NCI-H2171 treated with DMSO at 0.1 percent for 48 hours (cell line): Measurements from ENCODE around the gene ARV1.
"Not testable (repeated sequence)": the region's sequence is repeated elsewhere in the genome, so short reads cannot be mapped to it uniquely, and the experiment has no call there.

Experiments
- DNase-seq: peaks from one replicate; lab custom pipeline; 2025; lab: John Stamatoyannopoulos, UW

The ARV1 gene

DNA sequence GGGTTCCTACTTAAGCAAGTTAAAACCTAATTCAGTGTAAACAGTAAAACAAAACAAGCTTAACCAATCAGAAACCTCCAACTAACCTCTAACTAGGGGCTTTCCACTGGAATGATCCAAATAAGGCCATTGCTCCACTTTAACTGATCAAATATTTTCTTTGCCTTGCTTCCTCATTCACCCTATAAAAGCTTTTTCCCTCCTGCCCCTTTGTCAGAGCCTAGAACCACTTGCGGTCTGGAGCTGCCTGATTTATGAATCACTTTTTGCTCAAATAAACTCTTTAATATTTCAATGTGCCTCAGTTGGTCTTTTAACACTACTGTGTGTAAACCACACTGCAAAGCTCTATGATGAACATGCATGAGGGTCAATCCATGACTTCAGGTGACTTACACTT lies 65.7 kb downstream of the ARV1 start:
- no peak for DNase-seq

DNA sequence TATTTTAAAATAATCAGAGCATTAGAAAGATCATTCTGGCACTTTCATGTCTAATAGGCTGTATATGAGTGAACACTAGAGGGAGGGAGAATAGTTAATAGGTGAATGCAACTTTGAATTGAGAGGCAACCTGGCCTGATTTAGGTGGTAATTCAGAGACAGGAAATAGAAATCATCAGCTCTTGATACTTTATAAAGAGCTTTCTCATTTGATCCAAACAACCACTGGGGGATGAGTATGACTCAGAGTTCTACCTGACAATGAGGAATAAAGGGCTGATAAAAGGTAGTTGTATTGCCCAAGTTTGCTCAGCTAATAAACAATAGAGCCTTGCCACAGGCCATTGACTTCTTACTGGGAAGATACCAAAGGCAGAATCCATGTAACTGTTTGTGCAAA lies 66.4 kb downstream of the ARV1 start:
- DNase-seq = no peak

DNA sequence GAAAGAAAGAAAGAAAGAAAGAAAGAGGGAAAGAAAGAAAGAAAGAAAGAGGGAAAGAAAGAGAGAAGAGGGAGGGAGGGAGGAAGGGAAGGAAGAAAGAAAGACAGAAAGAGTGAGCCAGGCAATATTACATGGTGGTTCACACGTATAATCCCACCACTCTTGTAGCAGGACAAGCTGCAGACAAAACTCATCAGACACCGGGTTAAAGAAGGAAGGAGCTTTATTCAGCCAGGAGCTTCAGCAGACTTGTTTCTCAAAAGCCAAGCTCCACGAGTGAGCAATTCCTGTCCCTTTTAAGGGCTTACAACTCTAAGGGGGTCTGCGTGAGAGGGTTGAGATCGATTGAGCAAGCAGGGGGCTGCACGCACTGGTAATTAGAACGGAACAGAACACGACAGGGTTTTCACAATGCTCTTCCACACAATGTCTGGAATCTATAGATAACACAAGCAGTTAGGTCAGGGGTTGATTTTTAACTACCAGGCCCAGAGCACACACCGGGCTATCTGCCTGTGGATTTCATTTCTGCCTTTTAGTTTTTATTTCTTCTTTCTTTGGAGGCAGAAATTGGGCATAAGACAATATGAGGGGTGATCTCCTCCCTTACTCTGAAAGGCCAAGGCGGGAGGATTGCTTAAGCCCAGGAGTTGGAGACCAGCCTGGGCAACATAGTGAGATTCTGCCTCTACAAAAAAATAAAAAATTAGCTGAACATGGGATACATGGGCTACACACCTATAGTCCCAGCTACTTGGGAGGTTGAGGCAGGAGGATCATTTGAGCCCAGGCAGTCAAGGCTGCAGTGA lies 67.2 kb downstream of the ARV1 start:
- DNase-seq = not testable (repeated sequence)

DNA sequence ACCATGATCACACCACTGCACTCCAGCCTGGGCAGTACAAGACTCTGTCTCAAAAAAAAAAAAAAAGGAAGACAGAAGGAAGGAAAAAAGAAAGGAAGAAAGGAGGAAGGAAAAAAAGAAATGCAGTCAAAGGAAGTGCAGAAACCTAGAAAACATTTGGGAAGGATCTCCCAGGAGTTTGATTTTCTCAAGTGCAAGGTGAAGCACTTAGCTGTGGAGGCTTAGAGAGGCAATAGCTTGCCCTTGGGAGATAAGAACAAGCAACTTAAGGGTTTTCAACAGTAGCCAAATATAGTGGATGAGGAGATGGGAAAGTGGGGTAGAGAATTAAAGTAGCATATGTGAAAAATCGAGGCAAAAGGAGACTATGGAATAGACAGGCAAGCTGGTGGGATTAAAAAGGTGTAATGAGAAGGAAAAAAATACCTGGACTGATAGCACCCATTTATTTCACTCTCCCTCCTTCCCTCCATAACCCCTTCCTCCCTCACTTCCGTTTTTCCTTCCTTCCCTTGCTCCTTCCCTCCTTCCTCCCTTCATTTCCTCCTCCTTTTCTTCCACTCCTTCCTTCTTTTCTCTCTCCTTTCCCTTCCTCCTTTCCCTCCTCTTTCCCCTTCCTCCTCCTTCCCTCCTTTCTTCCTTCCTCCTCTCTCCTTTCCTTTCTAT lies 68.0 kb downstream of the ARV1 start:
- no peak for DNase-seq

DNA sequence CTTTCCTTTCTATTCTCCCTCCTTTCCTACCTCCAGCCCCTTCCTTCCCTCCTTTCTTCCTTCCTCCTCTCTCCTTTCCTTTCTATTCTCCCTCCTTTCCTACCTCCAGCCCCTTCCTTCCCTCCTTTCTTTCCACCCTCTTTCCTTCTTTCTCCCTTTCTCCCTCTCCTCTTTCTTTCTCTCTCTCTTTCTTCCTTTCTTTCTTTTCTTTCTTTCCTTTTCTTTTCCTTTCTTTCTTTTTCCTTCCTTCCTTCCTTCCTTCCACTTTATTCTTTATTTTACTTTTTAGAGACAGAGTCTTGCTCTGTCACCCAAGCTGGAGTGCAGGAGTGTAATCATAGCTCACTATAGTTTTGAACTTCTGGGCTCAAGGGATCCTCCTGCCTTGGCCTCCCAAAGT lies 68.6 kb downstream of the ARV1 start:
- DNase-seq = not testable (repeated sequence)

DNA sequence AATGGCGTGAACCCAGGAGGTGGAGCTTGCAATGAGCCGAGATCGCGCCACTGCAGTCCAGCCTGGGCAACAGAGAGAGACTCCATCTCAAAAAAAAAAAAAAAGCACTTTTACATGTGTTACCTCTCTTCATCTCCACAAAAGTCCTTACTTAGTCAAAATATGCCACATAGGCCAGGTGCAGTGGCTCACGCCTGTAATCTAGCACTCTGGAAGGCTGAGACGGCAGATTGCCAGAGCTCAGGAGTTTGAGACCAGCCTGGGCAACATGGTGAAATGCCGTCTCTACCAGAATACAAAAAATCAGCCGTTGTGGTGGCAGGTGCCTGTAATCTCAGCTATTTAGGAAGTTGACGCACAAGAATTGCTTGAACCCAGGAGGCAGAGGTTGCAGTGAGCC lies 69.5 kb downstream of the ARV1 start:
- not testable (repeated sequence) for DNase-seq

DNA sequence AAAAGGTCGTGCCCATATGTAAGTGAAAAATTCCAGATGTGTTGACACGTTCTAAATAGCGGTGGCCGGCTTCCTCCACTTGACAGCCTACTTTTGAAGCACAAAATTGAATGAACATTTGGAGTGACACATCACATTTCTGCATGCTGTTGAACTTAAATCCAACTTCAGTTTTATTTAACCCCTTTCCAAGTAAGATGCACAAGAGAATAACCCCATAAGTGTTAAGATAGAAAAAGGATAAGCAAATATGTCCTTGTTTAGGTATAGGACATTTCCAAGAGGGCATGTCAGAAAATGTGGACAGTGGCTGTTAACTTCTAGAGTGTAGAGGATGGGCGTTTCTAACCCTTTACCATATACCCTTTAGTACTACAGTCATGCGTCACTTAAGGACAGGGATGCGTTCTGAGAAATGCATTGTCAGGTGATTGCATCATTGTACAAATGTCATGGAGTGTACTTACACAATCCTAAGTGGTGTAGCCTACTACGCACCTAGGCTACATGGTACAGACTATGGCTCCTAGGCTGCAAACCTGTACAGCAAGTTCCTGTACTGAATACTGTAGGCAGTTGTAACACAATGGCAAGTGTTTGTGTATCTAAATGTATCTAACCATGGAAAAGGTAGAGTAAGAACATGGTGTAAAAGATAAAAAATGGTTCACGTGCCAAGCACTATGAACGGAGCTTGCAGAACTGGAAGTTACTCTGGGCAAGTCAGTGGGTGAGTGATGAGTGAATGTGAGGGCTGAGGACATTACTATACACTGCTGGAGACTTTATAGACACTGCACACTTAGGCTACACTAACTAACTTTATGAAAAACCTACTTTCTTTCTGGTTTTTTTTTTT lies 70.5 kb downstream of the ARV1 start:
- DNase-seq = no peak
